D721Med (cell line): ENCODE results near the gene DUSP19.

ENCODE experiments used
- DNase-seq: peaks from one replicate; pipeline ENCODE4 v3.0.0; 2011; ENCODE audit warnings: low spot score; ENCODE audit not compliant: insufficient read length
- FAIRE-seq: peaks from 2 replicates; lab custom pipeline; 2011; peaks lifted over from hg19 to GRCh38; lab: Jason Lieb, UNC
- CTCF ChIP-seq: IDR thresholded peaks from 2 replicates; pipeline ENCODE4 v1.5.1; 2012; ENCODE audit warnings: mild to moderate bottlenecking, control low read depth; ENCODE audit not compliant: insufficient read depth; ENCODE audit errors: missing control alignments

DUSP19 gene

DNA sequence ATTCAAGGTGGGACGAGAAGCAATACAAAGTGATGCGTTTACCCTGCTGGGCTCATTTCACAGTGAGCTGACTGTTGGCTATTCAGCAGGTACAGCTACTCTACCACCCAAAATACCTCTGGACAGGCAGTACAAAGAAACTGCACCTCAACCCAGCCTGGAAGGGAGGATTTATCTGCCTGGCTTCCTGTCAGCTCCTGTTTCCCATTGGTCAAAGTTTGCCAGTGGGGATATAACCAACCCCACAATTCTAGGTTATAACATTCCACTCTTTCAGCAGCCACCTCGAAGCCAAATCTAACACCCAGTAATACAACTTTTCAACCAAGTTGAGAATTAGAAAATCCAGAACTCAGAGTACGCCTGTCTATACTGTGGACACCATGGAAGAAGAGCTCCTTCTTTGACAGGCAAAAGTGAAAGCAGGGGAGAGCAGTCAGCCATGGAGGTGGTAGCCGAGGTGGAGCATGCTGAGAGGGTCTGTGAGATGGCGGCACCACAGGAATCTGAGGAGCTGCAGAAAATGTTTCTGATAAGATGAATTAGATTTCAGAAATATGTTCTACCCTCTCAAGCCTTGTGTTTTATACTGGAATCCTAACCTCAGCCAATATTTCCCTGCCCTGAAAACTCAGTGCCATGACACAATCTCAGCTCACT lies 10.8 kb downstream of the DUSP19 start:
- FAIRE-seq, result no peak
- TF ChIP-seq CTCF, result no peak
- DNase-seq, result no peak

GRCh38 chr2:183091318-183091953 lies 12.9 kb downstream of the DUSP19 start:
- no peak for TF ChIP-seq CTCF
- DNase-seq, result no peak
- FAIRE-seq, result no peak

DNA sequence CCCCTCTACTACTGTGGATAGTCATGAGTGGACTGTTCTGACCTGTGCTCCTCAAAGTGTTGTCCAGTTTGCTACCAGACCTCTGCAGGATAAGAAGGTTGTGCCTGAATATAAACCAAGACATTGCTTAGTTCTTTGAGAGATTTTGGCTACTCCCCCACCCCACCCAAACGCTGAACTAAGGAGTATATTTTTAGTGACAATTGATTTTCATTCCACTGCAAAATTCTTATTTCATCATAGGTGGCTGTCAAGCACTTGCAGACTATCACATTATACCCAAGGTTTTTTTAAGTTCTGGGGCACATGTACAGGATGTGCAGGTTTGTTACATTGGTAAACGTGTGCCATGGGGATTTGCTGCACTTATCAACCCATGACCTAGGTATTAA lies 13.4 kb downstream of the DUSP19 start:
- no peak for DNase-seq
- FAIRE-seq, result no peak
- no peak for TF ChIP-seq CTCF

GRCh38 chr2:183093857-183094657 lies 15.5 kb downstream of the DUSP19 start:
- no peak for TF ChIP-seq CTCF
- FAIRE-seq (no peak), DNase-seq (no peak)

DNA sequence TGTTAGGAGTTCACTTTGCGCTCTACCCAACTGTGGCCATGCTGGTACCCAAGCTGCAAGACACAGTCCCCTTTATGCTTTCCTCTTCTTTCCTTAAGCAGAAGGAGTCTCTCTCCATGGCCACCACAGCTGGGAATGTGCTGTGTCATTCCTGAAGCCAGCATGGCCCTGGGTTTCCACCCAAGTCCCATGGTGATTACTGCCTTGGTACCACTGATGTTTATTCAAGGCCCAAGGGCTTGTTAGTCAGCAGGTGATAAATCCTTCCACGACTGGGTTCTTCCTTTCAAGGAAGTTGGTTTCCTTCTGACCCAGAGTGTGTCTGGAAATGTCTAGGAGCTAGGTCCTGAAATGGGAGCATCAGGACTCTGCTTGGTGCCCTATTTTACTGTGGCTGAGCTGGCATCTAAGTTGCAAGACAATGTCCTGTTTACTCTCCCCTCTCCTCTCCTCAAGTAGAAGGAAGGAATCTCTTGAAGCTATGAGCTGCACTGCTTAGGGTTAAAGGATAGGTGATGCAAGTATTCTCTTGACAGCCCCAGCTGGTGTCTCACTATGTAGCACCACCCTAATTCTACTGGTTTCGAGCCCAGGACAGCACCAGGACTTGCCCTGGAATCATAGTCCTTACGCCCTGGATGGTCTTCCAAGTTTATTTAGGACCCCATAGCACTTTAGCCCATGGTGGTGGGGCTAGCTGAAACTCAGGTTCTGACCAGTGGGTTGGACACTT lies 27.0 kb downstream of the DUSP19 start:
- no peak for FAIRE-seq
- no peak for DNase-seq
- no peak for TF ChIP-seq CTCF

DNA sequence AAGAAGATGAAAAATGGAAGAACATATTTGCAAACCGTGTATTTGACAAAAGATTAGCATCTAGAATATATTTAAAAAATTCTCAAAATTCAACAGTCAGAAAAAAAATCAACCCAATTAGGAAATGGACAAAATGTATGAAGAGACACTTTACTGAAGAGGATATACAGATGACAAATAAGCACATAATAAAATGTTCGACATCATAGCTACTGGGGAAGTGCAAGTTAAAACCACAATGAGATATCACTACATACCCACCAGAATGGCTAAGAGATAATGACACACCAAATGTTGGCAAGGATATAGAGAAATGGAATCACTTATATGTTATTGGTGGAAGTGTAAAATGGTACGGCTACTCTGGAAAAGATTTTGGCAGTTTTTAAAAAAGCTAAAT lies 34.0 kb downstream of the DUSP19 start:
- DNase-seq (no peak), FAIRE-seq (no peak)
- no peak for TF ChIP-seq CTCF
